GM23248 (cell line): ENCODE data around the gene ITPA. TPM values are rescaled to one million over a fixed set of nuclear protein-coding genes. Genes with fewer than 3 reads are reported as not detected.
"Not testable (repeated sequence)": the region's sequence is repeated elsewhere in the genome, so short reads cannot be mapped to it uniquely, and the experiment has no call there.

ENCODE experiments used
- DNase-seq: peaks from one replicate; pipeline ENCODE4 v3.0.0-alpha.2; 2015
- H2AFZ ChIP-seq: fragments of 200-600 bp; sonication (generic); 2 replicates; pipeline ENCODE4 v1.6.1; 2016; ENCODE audit warnings: antibody characterized with exemption
- H3F3A ChIP-seq: fragments of 200-600 bp; sonication (generic); 2 replicates; pipeline ENCODE4 v1.6.1; 2016; ENCODE audit warnings: mild to moderate bottlenecking, antibody characterized with exemption, mixed run types; ENCODE audit not compliant: insufficient read depth
- H3K27ac ChIP-seq: fragments of 200-600 bp; sonication (generic); 2 replicates; pipeline ENCODE4 v1.5.1; 2016; ENCODE audit warnings: mild to moderate bottlenecking
- H3K27me3 ChIP-seq: fragments of 200-600 bp; sonication (generic); replicated peaks from 2 replicates; pipeline ENCODE4 v1.6.1; 2016; ENCODE audit warnings: mild to moderate bottlenecking; ENCODE audit not compliant: insufficient read depth
- H3K36me3 ChIP-seq: fragments of 200-600 bp; sonication (generic); 2 replicates; pipeline ENCODE4 v1.6.1; 2016; ENCODE audit warnings: low read depth, mild to moderate bottlenecking
- H3K4me1 ChIP-seq: fragments of 200-600 bp; sonication (generic); 2 replicates; pipeline ENCODE4 v1.6.1; 2016; ENCODE audit warnings: mild to moderate bottlenecking; ENCODE audit not compliant: insufficient read depth
- H3K4me2 ChIP-seq: fragments of 200-600 bp; sonication (generic); one replicate; pipeline ENCODE4 v1.6.1; 2016; ENCODE audit warnings: mild to moderate bottlenecking; ENCODE audit not compliant: unreplicated experiment
- H3K4me3 ChIP-seq: fragments of 200-600 bp; sonication (generic); 2 replicates; pipeline ENCODE4 v1.5.1; 2016; ENCODE audit warnings: mild to moderate bottlenecking
- H3K79me2 ChIP-seq: fragments of 200-600 bp; sonication (generic); 2 replicates; pipeline ENCODE4 v1.6.1; 2016; ENCODE audit warnings: mild to moderate bottlenecking; ENCODE audit not compliant: insufficient read depth
- H3K9ac ChIP-seq: fragments of 200-600 bp; sonication (generic); 2 replicates; pipeline ENCODE4 v1.6.1; 2016; ENCODE audit warnings: mild to moderate bottlenecking
- H3K9me2 ChIP-seq: fragments of 200-600 bp; sonication (generic); 2 replicates; pipeline ENCODE4 v1.6.1; 2016; ENCODE audit warnings: mixed run types, mild to moderate bottlenecking, moderate library complexity; ENCODE audit not compliant: insufficient read depth
- H3K9me3 ChIP-seq: fragments of 200-600 bp; sonication (generic); one replicate; pipeline ENCODE4 v1.6.1; 2017; ENCODE audit warnings: low read depth
- H4K20me1 ChIP-seq: fragments of 200-600 bp; sonication (generic); 2 replicates; pipeline ENCODE4 v1.6.0; 2016; ENCODE audit not compliant: insufficient read depth
- EZH2 ChIP-seq: fragments of 200-600 bp; sonication (generic); IDR thresholded peaks from 2 replicates; pipeline ENCODE4 v1.6.1; 2018; ENCODE audit warnings: antibody characterized with exemption, mild to moderate bottlenecking; ENCODE audit not compliant: insufficient read depth, poor library complexity, severe bottlenecking
- EZH2phosphoT487 ChIP-seq: fragments of 200-600 bp; sonication (generic); IDR thresholded peaks from 2 replicates; pipeline ENCODE4 v1.6.1; 2018; ENCODE audit warnings: antibody characterized with exemption, moderate library complexity, mild to moderate bottlenecking, low read depth; ENCODE audit not compliant: insufficient read depth
- WGBS, 2 experiments: methylation state at CpG; one replicate each; pipeline ENCODE4 v1.1.6; 2015 to 2017; ENCODE audit warnings: low lambda C conversion rate in 2 of 2, low coverage in 1 of 2; ENCODE audit errors: missing lambda C conversion rate in 2 of 2; 5-methylcytosine and 5-hydroxymethylcytosine counted together
- in situ Hi-C: fragments of 300-500 bp; cut with MboI; formaldehyde crosslinking; loops from 2 replicates; pipeline ENCODE4 v1.15.0; 2020
- polyA plus RNA-seq: library from polyadenylated mRNA; unstranded; fragments of >200 nt; fragmentation: Nextera tagmentation; extraction: Ambion mirVana; gene quantifications from 2 replicates; pipeline ENCODE4 v1.2.1, GENCODE V29; 2016
- total RNA-seq: library from RNA; depleted of rRNA; stranded (reverse); fragments of >200 nt; shearing (Covaris generic); gene quantifications from 2 replicates; pipeline ENCODE4 v1.2.3, GENCODE V29; 2014

Gene ITPA
- total and polyA plus RNA-seq, 2 experiments from 2014 or later: 43.6 to 63.8 TPM

DNA sequence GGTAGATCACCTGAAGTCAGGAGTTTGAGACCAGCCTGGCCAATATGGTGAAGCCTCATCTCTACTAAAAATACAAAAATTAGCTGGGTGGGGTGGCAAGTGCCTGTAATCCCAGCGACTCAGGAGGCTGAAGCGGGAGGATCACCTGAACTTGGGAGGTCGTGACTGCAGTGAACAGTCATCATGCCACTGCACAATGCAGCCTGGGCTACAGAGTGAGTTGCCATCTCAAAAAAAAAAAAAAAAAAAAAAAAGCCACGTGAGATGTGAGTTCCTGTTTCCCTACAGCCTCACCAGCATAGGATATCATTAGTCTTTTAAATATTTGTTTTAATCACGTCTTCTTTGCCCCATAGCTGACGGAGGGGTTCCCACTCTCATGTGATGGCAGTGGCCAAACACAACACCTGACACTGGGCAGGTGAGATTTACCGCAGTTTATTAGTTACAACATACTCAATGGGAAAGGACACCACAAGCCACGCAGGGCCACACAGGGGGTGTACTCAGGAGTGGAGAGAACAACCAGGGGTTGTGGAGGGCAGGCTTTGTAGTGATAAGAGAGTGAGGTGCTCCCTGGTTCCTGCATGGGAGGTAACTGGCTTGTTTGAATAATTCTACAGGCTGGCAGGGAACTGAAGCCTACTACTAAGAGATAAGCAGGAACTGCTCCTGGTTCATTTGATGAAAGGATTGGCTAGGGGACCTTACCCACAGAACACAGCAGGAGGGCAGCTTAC lies 31.4 kb upstream of the ITPA start:
- H3K4me1 ChIP-seq: peaks cover 16% of the 10 kb centered on the region
- no peaks in the 10 kb centered on the region for H3K27me3 ChIP-seq
- H3K36me3 ChIP-seq: no peaks in the 10 kb centered on the region
- DNase-seq: no peak
- in situ Hi-C loops: no loop called here
- H3K9ac ChIP-seq: no peak overlapping the region
- H3K9me2 ChIP-seq: no peaks in the 10 kb centered on the region
- H2AFZ ChIP-seq: no peak overlapping the region
- peaks cover 13% of the 10 kb centered on the region for H3F3A ChIP-seq
- 86 to 89% methylated on average over 8 of the region's 8 CpGs for WGBS, 2 experiments
- no peaks in the 10 kb centered on the region for H3K9me3 ChIP-seq
- no peak for TF ChIP-seq EZH2phosphoT487
- TF ChIP-seq EZH2: no peak
- H3K4me3 ChIP-seq: no peak overlapping the region
- H3K27ac ChIP-seq: no peak overlapping the region
- no peak overlapping the region for H3K4me2 ChIP-seq
- no peaks in the 10 kb centered on the region for H3K79me2 ChIP-seq
- no peaks in the 10 kb centered on the region for H4K20me1 ChIP-seq

DNA sequence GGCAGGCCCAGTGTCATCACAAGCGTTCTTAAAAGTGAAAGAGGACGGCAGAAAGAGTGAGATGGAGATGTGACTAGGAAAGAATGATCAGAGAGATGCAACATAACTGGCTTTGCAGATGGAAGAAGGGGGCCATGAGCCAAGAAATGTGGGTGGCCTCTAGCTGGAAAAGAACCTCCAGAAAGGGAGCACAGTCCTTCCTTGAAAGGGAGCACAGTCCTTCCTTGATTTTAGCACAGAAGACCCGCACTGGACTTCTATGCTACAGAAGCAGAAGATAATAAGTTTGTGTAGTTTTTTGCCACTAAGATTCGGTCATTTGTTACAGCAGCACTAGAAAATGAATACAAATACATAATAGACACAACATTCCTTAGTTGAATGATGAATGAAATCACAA lies 29.0 kb upstream of the ITPA start:
- TF ChIP-seq EZH2: no peak
- no peak for TF ChIP-seq EZH2phosphoT487
- Histone ChIP-seq H4K20me1 (no peaks in the 10 kb centered on the region), H3K4me1 (peaks cover 7% of the 10 kb centered on the region), H2AFZ (no peak overlapping the region), H3F3A (peaks cover 6% of the 10 kb centered on the region; the same call in 1 of the 2 replicates), H3K27me3 (no peaks in the 10 kb centered on the region), H3K4me3 (no peak overlapping the region), H3K36me3 (no peaks in the 10 kb centered on the region), H3K9me3 (no peaks in the 10 kb centered on the region), H3K4me2 (no peak overlapping the region), H3K9me2 (no peaks in the 10 kb centered on the region), H3K9ac (no peak overlapping the region), H3K27ac (no peak overlapping the region), H3K79me2 (no peaks in the 10 kb centered on the region)
- DNase-seq: no peak
- in situ Hi-C loops: no loop called here
- 58 to 60% methylated on average over 4 of the region's 4 CpGs for WGBS, 2 experiments

DNA sequence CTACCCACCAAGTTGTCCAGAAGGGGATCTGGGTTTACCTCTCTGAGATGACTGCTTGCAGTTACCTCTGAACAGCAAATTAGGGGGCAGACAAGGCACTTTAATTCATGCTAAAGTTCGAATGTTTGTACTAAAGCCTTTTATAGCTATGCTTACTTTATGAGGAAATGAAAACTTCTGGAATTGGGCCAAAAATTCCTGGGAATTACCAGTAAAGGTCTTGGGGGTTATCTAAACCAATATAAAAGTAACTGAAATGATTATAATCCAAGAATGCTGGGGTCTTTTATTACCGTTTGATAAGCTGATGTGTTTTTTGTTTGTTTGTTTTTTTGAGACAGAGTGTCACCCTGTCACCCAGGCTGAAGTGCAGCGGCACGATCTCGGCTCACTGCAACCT lies 28.0 kb upstream of the ITPA start:
- DNase-seq: no peak
- 87 to 90% methylated on average over 5 of the region's 5 CpGs for WGBS, 2 experiments
- Histone ChIP-seq H3K9me2 (no peaks in the 10 kb centered on the region), H3K27me3 (no peaks in the 10 kb centered on the region), H3F3A (0 out of 2 replicates have a peak, but pooled peaks cover 3% of the 10 kb centered on the region), H3K9ac (no peak overlapping the region), H3K36me3 (no peaks in the 10 kb centered on the region), H2AFZ (no peak overlapping the region), H3K4me3 (no peak overlapping the region), H3K9me3 (no peaks in the 10 kb centered on the region), H3K4me1 (no peaks in the 10 kb centered on the region; the same call in 1 of the 2 replicates), H3K79me2 (no peaks in the 10 kb centered on the region), H3K4me2 (no peak overlapping the region), H3K27ac (no peak overlapping the region), H4K20me1 (no peaks in the 10 kb centered on the region)
- no peak for TF ChIP-seq EZH2phosphoT487
- no peak for TF ChIP-seq EZH2
- in situ Hi-C loops: no loop called here

DNA sequence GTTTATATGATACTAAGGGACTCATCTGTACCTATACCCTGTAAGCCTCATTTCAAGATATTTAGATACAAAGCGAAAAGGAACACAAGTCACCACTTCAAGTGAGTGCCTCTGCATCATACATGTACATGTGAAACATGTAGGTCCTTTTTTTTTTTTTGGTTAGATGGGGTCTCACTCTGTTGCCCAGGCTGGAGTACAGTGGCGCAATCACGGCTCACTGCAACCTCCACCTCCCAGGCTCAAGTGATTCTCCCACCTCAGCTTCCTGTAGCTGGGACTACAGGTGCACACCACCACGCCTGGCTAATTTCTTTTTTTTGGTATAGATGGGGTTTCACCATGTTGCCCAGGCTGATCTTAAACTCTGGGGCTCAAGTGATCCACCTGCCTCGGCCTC lies 26.9 kb upstream of the ITPA start:
- in situ Hi-C loops: not testable (repeated sequence)
- 95 to 96% methylated on average over 5 of the region's 5 CpGs for WGBS, 2 experiments

More for the DNA sequence above, 26.9 kb upstream of the ITPA start:
- not testable (repeated sequence) for H2AFZ ChIP-seq, H3K4me2 ChIP-seq, H3K27ac ChIP-seq, H3K9ac ChIP-seq, H4K20me1 ChIP-seq, H3K9me3 ChIP-seq, H3F3A ChIP-seq, H3K79me2 ChIP-seq, DNase-seq, H3K4me1 ChIP-seq, H3K27me3 ChIP-seq, H3K4me3 ChIP-seq, H3K36me3 ChIP-seq, H3K9me2 ChIP-seq
